ENCODE results near the gene STYXL1. TPM values are rescaled to one million over a fixed set of nuclear protein-coding genes. Genes with fewer than 3 reads are reported as not detected.

STYXL1 gene, protein sequence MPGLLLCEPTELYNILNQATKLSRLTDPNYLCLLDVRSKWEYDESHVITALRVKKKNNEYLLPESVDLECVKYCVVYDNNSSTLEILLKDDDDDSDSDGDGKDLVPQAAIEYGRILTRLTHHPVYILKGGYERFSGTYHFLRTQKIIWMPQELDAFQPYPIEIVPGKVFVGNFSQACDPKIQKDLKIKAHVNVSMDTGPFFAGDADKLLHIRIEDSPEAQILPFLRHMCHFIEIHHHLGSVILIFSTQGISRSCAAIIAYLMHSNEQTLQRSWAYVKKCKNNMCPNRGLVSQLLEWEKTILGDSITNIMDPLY
- 45.8 and 100 TPM in 2 replicates for total RNA-seq

DNA sequence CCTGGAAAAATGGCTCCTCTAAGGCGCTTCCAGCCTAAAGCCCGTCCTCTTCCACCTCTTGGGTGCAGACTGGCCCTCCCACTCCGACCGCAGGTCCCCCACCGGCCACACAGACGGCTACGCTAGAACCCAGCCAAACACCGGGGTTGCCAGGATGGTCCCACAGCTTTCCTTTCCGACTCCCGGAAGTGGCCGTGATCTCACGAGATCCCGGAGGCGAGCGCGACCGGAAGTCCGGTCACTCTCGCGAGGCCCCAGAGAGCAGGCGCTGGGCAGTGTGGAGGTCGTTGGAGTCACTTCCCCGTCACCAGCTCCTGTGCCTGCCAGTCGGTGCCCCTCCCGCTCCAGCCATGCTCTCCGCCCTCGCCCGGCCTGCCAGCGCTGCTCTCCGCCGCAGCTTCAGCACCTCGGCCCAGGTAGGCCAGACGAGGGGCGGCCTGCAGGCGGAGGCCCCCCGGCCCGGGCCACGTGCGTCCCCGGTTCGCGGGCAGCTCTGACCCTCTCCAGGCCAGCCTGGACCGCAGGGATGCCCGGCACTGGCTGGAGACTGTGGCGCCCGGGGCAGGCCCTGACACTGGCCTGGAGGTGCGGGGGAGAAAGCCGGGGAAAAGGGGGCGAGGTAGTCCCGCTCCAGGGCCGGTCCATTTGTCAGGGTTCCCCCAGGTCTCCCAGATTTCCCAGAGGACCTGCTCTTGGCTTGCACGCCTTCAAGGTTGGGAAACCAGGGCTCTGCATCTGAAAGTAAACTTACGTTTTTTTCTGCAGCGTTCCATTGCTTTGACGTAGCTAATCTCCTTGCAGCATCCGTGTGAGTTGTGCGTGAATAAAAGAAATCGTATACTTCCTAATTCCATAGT, at the start of gene STYXL1, which contains the start of gene MDH2:
Gene STYXL1 (minus strand): TSS at position 190 of the 857 bp plus-strand sequence. CDS start 17,477 bp downstream, outside the sequence.
Gene MDH2 (plus strand): TSS at position 296 of the 857 bp plus-strand sequence. CDS start 55 bp downstream, at position 351.

DNA sequence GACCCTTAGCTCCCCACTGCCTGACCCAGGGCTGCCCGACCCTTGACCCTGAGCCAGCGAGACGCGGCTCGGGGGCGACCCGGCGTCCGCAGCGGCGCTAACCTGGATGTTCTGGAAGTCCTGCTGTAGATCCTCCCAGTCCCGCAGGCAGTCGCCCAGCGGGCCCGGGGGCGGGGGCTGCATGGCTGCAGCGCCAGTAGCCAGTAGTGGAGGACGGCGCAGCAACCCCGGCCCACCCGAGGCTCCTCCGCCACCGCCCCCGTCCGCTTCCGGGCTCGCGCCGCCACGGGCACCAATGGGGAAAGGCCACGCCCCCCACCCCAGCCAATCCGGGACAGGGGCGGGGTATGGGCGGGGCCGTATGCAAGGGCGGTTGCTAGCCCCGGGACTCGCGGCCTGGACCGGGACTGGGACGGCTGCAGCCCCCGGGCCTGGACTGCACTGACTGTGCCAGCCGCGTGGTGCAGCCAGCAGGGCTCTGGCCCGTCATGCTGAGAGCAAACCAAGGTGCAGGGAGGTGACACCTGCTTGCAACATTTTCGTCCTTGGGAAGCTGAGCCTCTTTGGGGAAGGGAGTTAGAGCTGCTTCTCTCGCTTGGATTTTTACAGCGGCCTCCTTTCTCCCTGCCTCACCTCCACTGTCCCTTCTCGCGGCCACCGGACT, 53.3 kb downstream of the STYXL1 start, which contains the start of gene TMEM120A:
Gene TMEM120A (minus strand): TSS at position 208 of the 664 bp plus-strand sequence. CDS start 25 bp downstream, at position 183.

Other genes with a start within 250 kb of the STYXL1 start
- gene CCL24, start 234.2 kb downstream of the STYXL1 start, total RNA-seq: not detected in 2 replicates
- 47.3 and 54.1 TPM in 2 replicates for gene RHBDD2, start 169.0 kb downstream of the STYXL1 start, total RNA-seq
- gene POR, start 132.8 kb downstream of the STYXL1 start, total RNA-seq: 95.3 and 132 TPM in 2 replicates
- gene TMEM120A, start 53.4 kb downstream of the STYXL1 start, total RNA-seq: 28.0 and 31.2 TPM in 2 replicates
- gene MDH2, start 106 bp upstream of the STYXL1 start, total RNA-seq: 128 and 175 TPM in 2 replicates
- gene SRRM3, start 153.9 kb upstream of the STYXL1 start, total RNA-seq: 4.6 and 5.0 TPM in 2 replicates